HepG2 (cell line): ENCODE measurements around the gene TTLL11. TPM values are rescaled to one million over a fixed set of nuclear protein-coding genes. Genes with fewer than 3 reads are reported as not detected.

Source experiments
- ARID2 ChIP-seq: sonication (generic); formaldehyde crosslinking; IDR thresholded peaks from 2 replicates; pipeline ENCODE4 v1.8.1; 2022; ENCODE audit warnings: mild to moderate bottlenecking, missing genetic modification reagents, borderline replicate concordance
- CAMTA2 ChIP-seq: sonication (generic); formaldehyde crosslinking; IDR thresholded peaks from 2 replicates; pipeline ENCODE4 v1.4.0; 2020; ENCODE audit warnings: mild to moderate bottlenecking, missing genetic modification reagents, borderline replicate concordance
- CHD4 ChIP-seq: fragments of 200-600 bp; sonication (generic); IDR thresholded peaks from 2 replicates; pipeline ENCODE4 v1.7.0; 2017; ENCODE audit warnings: mild to moderate bottlenecking, low read length, borderline replicate concordance
- ELK4 ChIP-seq: sonication (generic); formaldehyde crosslinking; IDR thresholded peaks from 2 replicates; pipeline ENCODE4 v1.9.0; 2021; ENCODE audit warnings: missing genetic modification reagents, borderline replicate concordance
- FOXC1 ChIP-seq: sonication (generic); formaldehyde crosslinking; IDR thresholded peaks from 2 replicates; pipeline ENCODE4 v1.8.0; 2022; ENCODE audit warnings: mild to moderate bottlenecking, missing genetic modification reagents, borderline replicate concordance
- FOXP1 ChIP-seq, 2 experiments: fragments of 450-650 bp in 1 of 2; IDR thresholded peaks; 2 replicates each; pipeline ENCODE4 v1.6.1; 2017 to 2018; ENCODE audit warnings: antibody characterized with exemption in 1 of 2
- HDAC6 ChIP-seq: fragments of 200-600 bp; sonication (generic); IDR thresholded peaks from 2 replicates; pipeline ENCODE4 v1.7.0; 2017; ENCODE audit warnings: mild to moderate bottlenecking, antibody characterized with exemption, low read length, low read depth
- HES4 ChIP-seq: sonication (generic); formaldehyde crosslinking; IDR thresholded peaks from 2 replicates; pipeline ENCODE4 v1.9.0; 2021; ENCODE audit warnings: mild to moderate bottlenecking, missing genetic modification reagents, borderline replicate concordance
- KLF9 ChIP-seq: IDR thresholded peaks from 2 replicates; pipeline ENCODE4 v1.6.1; 2016; ENCODE audit warnings: low read depth
- MAX ChIP-seq: IDR thresholded peaks from 2 replicates; pipeline ENCODE4 v1.6.1; 2012; ENCODE audit warnings: inconsistent platforms
- MYPOP ChIP-seq: sonication (generic); formaldehyde crosslinking; IDR thresholded peaks from 2 replicates; pipeline ENCODE4 v1.8.1; 2023; ENCODE audit warnings: mild to moderate bottlenecking, moderate library complexity, missing genetic modification reagents
- SIX1 ChIP-seq: sonication (generic); formaldehyde crosslinking; IDR thresholded peaks from 2 replicates; pipeline ENCODE4 v1.4.0; 2020; ENCODE audit warnings: missing genetic modification reagents, borderline replicate concordance
- U2AF1 ChIP-seq: fragments of 200-400 bp; formaldehyde crosslinking; optimal IDR thresholded peaks from 2 replicates; pipeline ENCODE3; 2017; ENCODE audit warnings: mild to moderate bottlenecking, low read depth, low read length
- YY1 ChIP-seq: IDR thresholded peaks from 2 replicates; pipeline ENCODE4 v1.6.1; 2011; ENCODE audit warnings: low read length, low read depth, moderate library complexity, mild to moderate bottlenecking; ENCODE audit not compliant: insufficient read depth, insufficient replicate concordance
- ZMYM2 ChIP-seq: sonication (generic); formaldehyde crosslinking; IDR thresholded peaks from 2 replicates; pipeline ENCODE4 v1.8.0; 2022; ENCODE audit warnings: mild to moderate bottlenecking, missing genetic modification reagents
- ZNF101 ChIP-seq: sonication (generic); formaldehyde crosslinking; IDR thresholded peaks from 2 replicates; pipeline ENCODE4 v1.4.0; 2020; ENCODE audit warnings: mild to moderate bottlenecking, low read depth, missing genetic modification reagents, borderline replicate concordance
- ZNF720 ChIP-seq: sonication (generic); formaldehyde crosslinking; IDR thresholded peaks from 2 replicates; pipeline ENCODE4 v1.4.0; 2020; ENCODE audit warnings: missing genetic modification reagents
- ZSCAN29 ChIP-seq: sonication (generic); formaldehyde crosslinking; conservative IDR thresholded peaks from 2 replicates; pipeline ENCODE4 v1.4.0; 2020; ENCODE audit warnings: mild to moderate bottlenecking, missing genetic modification reagents
- polyA plus RNA-seq, 8 experiments: library from polyadenylated mRNA; depleted of rRNA in 3 of 8; stranded (reverse) in 7 of 8; unstranded in 1 of 8; fragments of >200 nt; fragmentation: Illumina TruSeq in 4 of 8; extraction: Trizol in 4 of 8; gene quantifications; 2 replicates each; pipeline versions ENCODE4 v1.2.1 to v1.2.3, GENCODE V29; 2011 to 2016; ENCODE audit warnings: low read depth in 4 of 8, missing spikeins in 1 of 8, mixed read lengths in 1 of 8; ENCODE audit not compliant: insufficient read depth in 1 of 8
- total RNA-seq, 5 experiments: library from RNA; depleted of rRNA; stranded (reverse); fragments of >200 nt; fragmentation: Illumina TruSeq; extraction: Trizol; gene quantifications; 2 replicates each; pipeline ENCODE4 v1.2.3, GENCODE V29; 2016; ENCODE audit warnings: low read depth in 1 of 5
- TF ChIP-seq, protein P1 (sequence below): IDR thresholded peaks from 2 replicates; pipeline ENCODE4 v1.6.1; 2016; ENCODE audit warnings: low read depth, missing genetic modification reagents, missing compliant biosample characterization
- TF ChIP-seq, protein P2 (sequence below): fragments of 450-650 bp; IDR thresholded peaks from 2 replicates; pipeline ENCODE4 v1.6.1; 2017

The TTLL11 gene
- total and polyA plus RNA-seq, 2 of the 13 experiments (the other 11 are each of a cell fraction or from before 2014, with no cell fraction given), result 4.5 to 5.2 TPM

DNA sequence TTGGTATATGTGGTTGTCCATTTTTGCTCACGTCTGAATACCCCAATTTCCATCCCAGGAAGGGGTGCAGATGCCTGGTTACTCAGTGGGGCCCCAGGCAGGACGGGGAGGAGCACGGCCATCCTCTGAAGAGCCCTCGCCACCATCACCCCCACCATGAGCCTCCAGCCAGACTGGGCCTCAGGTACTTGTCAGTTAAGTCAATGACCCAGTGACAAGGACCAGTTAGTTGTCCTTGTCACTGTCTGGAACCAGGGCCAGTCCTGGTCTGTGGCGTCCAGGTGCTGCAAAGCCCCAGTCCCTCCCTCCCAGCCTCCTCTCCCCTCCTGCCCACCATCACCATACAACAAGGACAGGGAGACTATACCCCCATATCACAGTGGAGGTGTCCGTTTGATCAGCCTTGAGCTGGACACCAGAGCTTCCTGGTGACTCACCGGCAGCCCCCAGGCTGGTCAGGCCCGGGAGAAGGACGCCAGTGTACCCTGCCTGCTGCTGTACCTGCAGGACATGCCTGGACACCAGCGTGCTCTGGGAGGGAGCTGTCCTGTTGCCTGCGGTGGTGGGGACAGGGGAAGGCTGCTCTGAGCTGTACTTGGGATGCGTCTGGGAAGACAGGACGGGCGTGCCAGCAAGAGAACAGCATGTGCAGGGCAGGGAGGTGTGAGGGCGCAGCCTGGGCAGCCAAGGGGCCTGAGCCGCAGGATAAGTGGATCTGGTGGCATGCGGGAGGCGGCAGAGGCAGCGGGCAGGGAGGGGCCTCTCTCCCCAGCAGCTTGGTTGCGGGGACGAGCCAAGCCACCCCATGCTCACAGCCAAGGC lies 32.6 kb upstream of the TTLL11 start (continued):
- TF ChIP-seq MYPOP (no peak), KLF9 (CRISPR knock-in tag) (no peak), ZNF720 (no peak), ARID2 (CRISPR knock-in tag) (no peak), SIX1 (CRISPR knock-in tag) (no peak), CAMTA2 (CRISPR knock-in tag) (no peak), MAX (peak; percentile 64), U2AF1 (peak; percentile 30), ZMYM2 (no peak), YY1 (no peak), ELK4 (no peak), ZSCAN29 (CRISPR knock-in tag) (0 out of 2 replicates have a peak, but pooled peaks have one; percentile 19), ZNF101 (no peak), HES4 (no peak), FOXP1 (IDR thresholded peaks at IDR 0.05) (no peak), FOXP1 (CRISPR knock-in tag; IDR thresholded peaks at IDR 0.05) (no peak), FOXC1 (CRISPR knock-in tag) (peak; percentile 46; the same call in 1 of the 2 replicates), HDAC6 (no peak), CHD4 (no peak)
- TF ChIP-seq, protein P1, sequence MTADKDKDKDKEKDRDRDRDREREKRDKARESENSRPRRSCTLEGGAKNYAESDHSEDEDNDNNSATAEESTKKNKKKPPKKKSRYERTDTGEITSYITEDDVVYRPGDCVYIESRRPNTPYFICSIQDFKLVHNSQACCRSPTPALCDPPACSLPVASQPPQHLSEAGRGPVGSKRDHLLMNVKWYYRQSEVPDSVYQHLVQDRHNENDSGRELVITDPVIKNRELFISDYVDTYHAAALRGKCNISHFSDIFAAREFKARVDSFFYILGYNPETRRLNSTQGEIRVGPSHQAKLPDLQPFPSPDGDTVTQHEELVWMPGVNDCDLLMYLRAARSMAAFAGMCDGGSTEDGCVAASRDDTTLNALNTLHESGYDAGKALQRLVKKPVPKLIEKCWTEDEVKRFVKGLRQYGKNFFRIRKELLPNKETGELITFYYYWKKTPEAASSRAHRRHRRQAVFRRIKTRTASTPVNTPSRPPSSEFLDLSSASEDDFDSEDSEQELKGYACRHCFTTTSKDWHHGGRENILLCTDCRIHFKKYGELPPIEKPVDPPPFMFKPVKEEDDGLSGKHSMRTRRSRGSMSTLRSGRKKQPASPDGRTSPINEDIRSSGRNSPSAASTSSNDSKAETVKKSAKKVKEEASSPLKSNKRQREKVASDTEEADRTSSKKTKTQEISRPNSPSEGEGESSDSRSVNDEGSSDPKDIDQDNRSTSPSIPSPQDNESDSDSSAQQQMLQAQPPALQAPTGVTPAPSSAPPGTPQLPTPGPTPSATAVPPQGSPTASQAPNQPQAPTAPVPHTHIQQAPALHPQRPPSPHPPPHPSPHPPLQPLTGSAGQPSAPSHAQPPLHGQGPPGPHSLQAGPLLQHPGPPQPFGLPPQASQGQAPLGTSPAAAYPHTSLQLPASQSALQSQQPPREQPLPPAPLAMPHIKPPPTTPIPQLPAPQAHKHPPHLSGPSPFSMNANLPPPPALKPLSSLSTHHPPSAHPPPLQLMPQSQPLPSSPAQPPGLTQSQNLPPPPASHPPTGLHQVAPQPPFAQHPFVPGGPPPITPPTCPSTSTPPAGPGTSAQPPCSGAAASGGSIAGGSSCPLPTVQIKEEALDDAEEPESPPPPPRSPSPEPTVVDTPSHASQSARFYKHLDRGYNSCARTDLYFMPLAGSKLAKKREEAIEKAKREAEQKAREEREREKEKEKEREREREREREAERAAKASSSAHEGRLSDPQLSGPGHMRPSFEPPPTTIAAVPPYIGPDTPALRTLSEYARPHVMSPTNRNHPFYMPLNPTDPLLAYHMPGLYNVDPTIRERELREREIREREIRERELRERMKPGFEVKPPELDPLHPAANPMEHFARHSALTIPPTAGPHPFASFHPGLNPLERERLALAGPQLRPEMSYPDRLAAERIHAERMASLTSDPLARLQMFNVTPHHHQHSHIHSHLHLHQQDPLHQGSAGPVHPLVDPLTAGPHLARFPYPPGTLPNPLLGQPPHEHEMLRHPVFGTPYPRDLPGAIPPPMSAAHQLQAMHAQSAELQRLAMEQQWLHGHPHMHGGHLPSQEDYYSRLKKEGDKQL, result no peak
- TF ChIP-seq, protein P2, sequence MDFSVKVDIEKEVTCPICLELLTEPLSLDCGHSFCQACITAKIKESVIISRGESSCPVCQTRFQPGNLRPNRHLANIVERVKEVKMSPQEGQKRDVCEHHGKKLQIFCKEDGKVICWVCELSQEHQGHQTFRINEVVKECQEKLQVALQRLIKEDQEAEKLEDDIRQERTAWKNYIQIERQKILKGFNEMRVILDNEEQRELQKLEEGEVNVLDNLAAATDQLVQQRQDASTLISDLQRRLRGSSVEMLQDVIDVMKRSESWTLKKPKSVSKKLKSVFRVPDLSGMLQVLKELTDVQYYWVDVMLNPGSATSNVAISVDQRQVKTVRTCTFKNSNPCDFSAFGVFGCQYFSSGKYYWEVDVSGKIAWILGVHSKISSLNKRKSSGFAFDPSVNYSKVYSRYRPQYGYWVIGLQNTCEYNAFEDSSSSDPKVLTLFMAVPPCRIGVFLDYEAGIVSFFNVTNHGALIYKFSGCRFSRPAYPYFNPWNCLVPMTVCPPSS, result no peak
